SJSA1 (cell line): ENCODE results near the gene SMG1. TPM values are rescaled to one million over a fixed set of nuclear protein-coding genes. Genes with fewer than 3 reads are reported as not detected.
A peak's percentile ranks its signal among the peaks of the same experiment; 100 is the strongest.
"Not testable (repeated sequence)": the region's sequence is repeated elsewhere in the genome, so short reads cannot be mapped to it uniquely, and the experiment has no call there.

ENCODE experiments used
- DNase-seq, 2 experiments: peaks; one replicate each; pipeline ENCODE4 v3.0.0-alpha.2; 2015 to 2020; ENCODE audit warnings: low spot score in 2 of 2, low read depth in 1 of 2
- H3K27ac ChIP-seq: fragments of 250-450 bp; sonication (Bioruptor Pico); 2 replicates; pipeline ENCODE4 v1.5.1; 2020; ENCODE audit warnings: mild to moderate bottlenecking, moderate library complexity
- H3K27me3 ChIP-seq: fragments of 250-450 bp; sonication (Bioruptor Pico); replicated peaks from 2 replicates; pipeline ENCODE4 v1.5.1; 2020; ENCODE audit warnings: mild to moderate bottlenecking, moderate library complexity
- H3K36me3 ChIP-seq: fragments of 250-450 bp; sonication (Bioruptor Pico); 2 replicates; pipeline ENCODE4 v1.5.1; 2020; ENCODE audit warnings: mild to moderate bottlenecking
- H3K4me1 ChIP-seq: fragments of 250-450 bp; sonication (Bioruptor Pico); replicated peaks from 2 replicates; pipeline ENCODE4 v1.6.1; 2021; ENCODE audit warnings: mild to moderate bottlenecking
- H3K4me3 ChIP-seq: fragments of 250-450 bp; sonication (Bioruptor Pico); 2 replicates; pipeline ENCODE4 v1.5.1; 2020; ENCODE audit warnings: mild to moderate bottlenecking
- H3K9me3 ChIP-seq: fragments of 250-450 bp; sonication (Bioruptor Pico); replicated peaks from 2 replicates; pipeline ENCODE4 v1.5.1; 2020; ENCODE audit warnings: mild to moderate bottlenecking
- total RNA-seq: library from RNA; depleted of rRNA; stranded (reverse); fragments of >200 nt; shearing (Covaris generic); gene quantifications from 2 replicates; pipeline ENCODE4 v1.2.3, GENCODE V29; 2014; rRNA removed

Gene SMG1
- total RNA-seq, result 18.0 and 29.6 TPM in 2 replicates

- H3K4me3 ChIP-seq, result peak within 1 kb of the TSS; percentile 51
- DNase-seq, result peak; percentile 95 to 97
- not testable (repeated sequence) for H3K36me3 ChIP-seq, H3K9me3 ChIP-seq, H3K4me1 ChIP-seq, H3K27me3 ChIP-seq
- H3K27ac ChIP-seq, result peak within 1 kb of the TSS; percentile 77
Observed at GRCh38 chr16:18925986-18926865, at the start of gene SMG1. Gene SMG1, minus strand, starts transcription at chr16:18926408. Its CDS starts 367 bp downstream, at chr16:18926041.

DNA sequence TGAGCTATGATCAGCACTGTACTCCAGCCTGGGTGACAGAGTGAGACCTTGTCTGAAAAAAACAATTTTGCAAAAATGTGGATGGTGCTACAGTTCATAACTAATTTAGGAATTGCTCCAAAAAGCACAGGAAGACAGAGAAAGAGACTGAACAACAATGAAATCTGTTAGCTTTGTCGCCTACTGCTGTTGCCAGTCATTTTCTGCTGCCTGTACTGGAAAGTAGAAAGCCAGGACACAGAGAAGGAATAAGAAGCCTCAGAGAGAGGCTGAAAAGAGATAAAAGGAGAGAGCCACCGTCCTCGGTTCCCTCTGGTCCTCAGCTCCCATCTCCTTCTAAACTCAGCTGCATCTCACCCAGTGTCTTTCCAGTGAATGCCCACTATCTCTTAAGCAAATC, 48.9 kb upstream of the SMG1 start:
- no peaks in the 10 kb centered on the region for H3K9me3 ChIP-seq
- no peaks in the 10 kb centered on the region for H3K36me3 ChIP-seq
- 0 out of 2 replicates have a peak, but pooled peaks cover 10% of the 10 kb centered on the region for H3K27me3 ChIP-seq
- H3K27ac ChIP-seq, result no peak overlapping the region
- no peaks in the 10 kb centered on the region for H3K4me1 ChIP-seq
- DNase-seq, result no peak
- H3K4me3 ChIP-seq, result no peak overlapping the region

DNA sequence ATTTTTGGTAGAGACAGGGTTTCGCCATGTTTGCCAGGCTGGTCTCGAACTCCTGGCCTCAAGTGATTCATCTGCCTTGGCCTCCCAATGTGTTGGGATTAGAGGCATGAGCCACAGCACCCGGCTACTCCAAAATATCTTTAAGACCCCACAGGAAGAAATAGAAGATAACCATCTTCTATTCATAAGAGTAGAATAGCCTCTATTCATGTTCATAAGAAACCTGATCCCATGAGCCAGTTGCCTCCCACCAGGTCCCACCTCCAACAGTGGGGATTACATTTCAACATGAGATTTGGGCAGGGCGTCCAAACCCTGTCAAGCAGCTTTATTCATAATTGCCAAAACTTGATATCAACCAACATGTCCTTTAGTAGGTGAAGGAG, 43.6 kb upstream of the SMG1 start:
- Histone ChIP-seq H3K36me3 (no peaks in the 10 kb centered on the region), H3K4me1 (no peaks in the 10 kb centered on the region), H3K27ac (no peak overlapping the region), H3K27me3 (0 out of 2 replicates have a peak, but pooled peaks cover 2% of the 10 kb centered on the region), H3K9me3 (no peaks in the 10 kb centered on the region), H3K4me3 (no peak overlapping the region)
- DNase-seq, result no peak

GRCh38 chr16:18969050-18969854, 43.0 kb upstream of the SMG1 start:
- H3K4me3 ChIP-seq, result no peak overlapping the region
- H3K27me3 ChIP-seq, result no peaks in the 10 kb centered on the region
- no peaks in the 10 kb centered on the region for H3K9me3 ChIP-seq
- no peaks in the 10 kb centered on the region for H3K4me1 ChIP-seq
- no peaks in the 10 kb centered on the region for H3K36me3 ChIP-seq
- peak; percentile 72 to 83 for DNase-seq
- no peak overlapping the region for H3K27ac ChIP-seq

GRCh38 chr16:18966791-18967190, 40.6 kb upstream of the SMG1 start:
- no peak overlapping the region for H3K4me3 ChIP-seq
- H3K9me3 ChIP-seq, result no peaks in the 10 kb centered on the region
- H3K27ac ChIP-seq, result no peak overlapping the region
- H3K36me3 ChIP-seq, result no peaks in the 10 kb centered on the region
- H3K27me3 ChIP-seq, result no peaks in the 10 kb centered on the region
- DNase-seq, result no peak
- H3K4me1 ChIP-seq, result no peaks in the 10 kb centered on the region

DNA sequence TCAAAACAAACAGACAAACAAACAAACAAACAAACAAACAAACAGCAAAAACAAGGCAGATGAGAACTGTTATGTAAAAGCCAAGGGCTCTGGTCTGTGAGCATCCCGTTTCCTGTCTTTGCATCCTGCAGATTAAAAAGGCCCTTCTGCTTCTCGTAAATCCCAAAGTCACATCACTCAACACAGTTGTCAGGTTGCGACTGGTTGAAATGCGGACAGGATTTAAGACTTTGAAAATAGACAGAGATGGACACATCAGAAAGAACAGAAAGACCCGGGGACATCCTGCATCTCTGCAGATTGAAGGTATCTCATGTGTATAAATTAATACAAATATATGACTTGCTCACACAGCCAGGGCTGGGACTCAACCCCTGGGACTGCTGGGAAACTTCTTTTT, 39.3 kb upstream of the SMG1 start:
- no peak for DNase-seq
- H3K4me3 ChIP-seq, result no peak overlapping the region
- no peaks in the 10 kb centered on the region for H3K4me1 ChIP-seq
- no peak overlapping the region for H3K27ac ChIP-seq
- no peaks in the 10 kb centered on the region for H3K27me3 ChIP-seq
- no peaks in the 10 kb centered on the region for H3K36me3 ChIP-seq
- H3K9me3 ChIP-seq, result no peaks in the 10 kb centered on the region

DNA sequence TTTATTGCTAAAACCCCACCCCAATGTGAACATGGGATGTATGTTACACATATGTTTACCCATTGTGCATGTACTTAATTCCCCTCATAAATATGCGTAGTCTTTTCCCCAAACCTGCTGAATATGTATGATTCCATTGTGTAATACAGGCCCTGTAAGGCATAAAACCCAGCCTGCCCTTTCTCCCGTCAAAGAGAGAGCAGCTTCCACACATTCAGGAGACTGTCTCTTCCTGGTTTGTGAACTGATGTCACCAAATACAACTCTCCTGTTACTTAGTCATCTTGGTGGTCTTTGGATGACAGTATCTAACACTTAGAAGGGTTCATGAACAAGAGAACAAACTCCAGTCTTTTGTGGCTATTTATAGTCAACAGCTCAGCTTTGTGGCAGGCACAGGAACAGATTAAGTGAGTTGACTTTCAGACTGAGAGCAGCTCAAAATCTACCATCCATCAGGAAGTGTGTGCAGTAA, 32.9 kb upstream of the SMG1 start:
- no peaks in the 10 kb centered on the region for H3K27me3 ChIP-seq
- H3K36me3 ChIP-seq, result no peaks in the 10 kb centered on the region
- no peak for DNase-seq
- no peak overlapping the region for H3K4me3 ChIP-seq
- H3K9me3 ChIP-seq, result no peaks in the 10 kb centered on the region
- peaks cover 3% of the 10 kb centered on the region; the same call in 1 of the 2 replicates for H3K4me1 ChIP-seq
- H3K27ac ChIP-seq, result no peak overlapping the region

GRCh38 chr16:18958621-18959029, 32.4 kb upstream of the SMG1 start:
- no peaks in the 10 kb centered on the region for H3K9me3 ChIP-seq
- no peaks in the 10 kb centered on the region for H3K36me3 ChIP-seq
- no peak for DNase-seq
- H3K27ac ChIP-seq, result no peak overlapping the region
- H3K4me3 ChIP-seq, result no peak overlapping the region
- H3K4me1 ChIP-seq, result peaks cover 3% of the 10 kb centered on the region; the same call in 1 of the 2 replicates
- H3K27me3 ChIP-seq, result no peaks in the 10 kb centered on the region

- not testable (repeated sequence) for DNase-seq, H3K9me3 ChIP-seq, H3K36me3 ChIP-seq, H3K4me3 ChIP-seq, H3K27ac ChIP-seq, H3K27me3 ChIP-seq, H3K4me1 ChIP-seq
Observed at GRCh38 chr16:18956658-18957241, 30.5 kb upstream of the SMG1 start.

GRCh38 chr16:18955874-18956580, 29.8 kb upstream of the SMG1 start:
- not testable (repeated sequence) for H3K4me3 ChIP-seq, H3K9me3 ChIP-seq, H3K4me1 ChIP-seq, H3K36me3 ChIP-seq, H3K27me3 ChIP-seq, DNase-seq, H3K27ac ChIP-seq

GRCh38 chr16:18953547-18953946, 27.3 kb upstream of the SMG1 start:
- H3K36me3 ChIP-seq, result no peaks in the 10 kb centered on the region
- no peak overlapping the region for H3K27ac ChIP-seq
- no peaks in the 10 kb centered on the region for H3K27me3 ChIP-seq
- no peaks in the 10 kb centered on the region for H3K4me1 ChIP-seq
- DNase-seq, result no peak
- H3K4me3 ChIP-seq, result no peak overlapping the region
- no peaks in the 10 kb centered on the region for H3K9me3 ChIP-seq

DNA sequence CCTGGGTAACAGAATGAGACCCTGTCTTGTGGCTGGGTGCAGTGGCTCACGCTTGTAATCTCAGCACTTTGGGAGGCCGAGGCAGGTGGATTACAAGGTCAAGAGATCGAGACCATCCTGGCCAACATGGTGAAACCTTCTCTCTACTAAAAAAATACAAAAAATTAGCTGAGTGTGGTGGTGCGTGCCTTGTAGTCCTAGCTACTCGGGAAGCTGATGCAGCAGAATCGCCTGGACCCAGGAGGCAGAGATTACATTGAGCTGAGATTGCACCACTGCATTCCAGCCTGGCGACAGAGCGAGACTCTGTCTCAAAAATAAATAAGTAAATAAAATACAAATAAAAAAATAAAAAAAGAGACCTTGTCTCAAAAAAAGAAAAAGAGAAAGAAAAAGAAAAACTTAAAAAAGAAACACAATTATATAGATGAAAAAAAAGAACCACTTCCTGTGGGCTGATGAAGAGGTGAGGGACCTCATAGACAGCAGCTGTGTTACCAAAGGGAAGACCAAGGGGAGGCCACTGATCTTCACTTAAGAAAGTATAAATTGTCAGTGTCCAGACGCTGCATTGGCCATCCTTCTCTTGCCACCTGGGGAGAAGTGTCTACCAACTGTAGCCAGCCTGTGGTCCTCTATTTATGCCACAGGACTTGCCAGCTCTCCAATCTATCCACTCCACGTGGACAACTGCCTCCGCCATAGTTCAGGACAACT, 24.4 kb upstream of the SMG1 start:
- H3K27ac ChIP-seq, result no peak overlapping the region
- no peaks in the 10 kb centered on the region for H3K9me3 ChIP-seq
- DNase-seq, result no peak
- 0 out of 2 replicates have a peak, but pooled peaks cover 4% of the 10 kb centered on the region for H3K4me1 ChIP-seq
- H3K27me3 ChIP-seq, result no peaks in the 10 kb centered on the region
- H3K36me3 ChIP-seq, result no peaks in the 10 kb centered on the region
- no peak overlapping the region for H3K4me3 ChIP-seq
